Activated naive CD4-positive, alpha-beta T cell treated with anti-CD3 and anti-CD28 coated beads, Interleukin-2, amount 10 ng/mL, durations not matched to agents 7 days and 5 days (primary cell): Measurements from ENCODE around the gene ZNF75A.
"Not testable (repeated sequence)": the region's sequence is repeated elsewhere in the genome, so short reads cannot be mapped to it uniquely, and the experiment has no call there.

ENCODE experiments used
- CTCF ChIA-PET: fragments of 350-600 bp; sonication (Branson Sonifier 250); formaldehyde crosslinking; loops from one replicate; lab custom pipeline; 2021; ENCODE audit warnings: antibody characterized with exemption; lab: Charles Lee
- DNase-seq: peaks from one replicate; pipeline ENCODE4 v3.0.0-alpha.2; 2020
- H3K27ac Mint-ChIP-seq: one replicate; pipeline ENCODE4 v1.8.0; 2021; ENCODE audit warnings: mild to moderate bottlenecking, moderate library complexity, mixed read lengths
- H3K27me3 Mint-ChIP-seq: one replicate; pipeline ENCODE4 v1.8.0; 2021; ENCODE audit warnings: mild to moderate bottlenecking, mixed read lengths
- H3K36me3 Mint-ChIP-seq: one replicate; pipeline ENCODE4 v1.8.0; 2021; ENCODE audit warnings: mixed read lengths
- H3K4me1 Mint-ChIP-seq: one replicate; pipeline ENCODE4 v1.8.0; 2021; ENCODE audit warnings: mixed read lengths
- H3K4me3 Mint-ChIP-seq: one replicate; pipeline ENCODE4 v1.8.0; 2021; ENCODE audit warnings: mild to moderate bottlenecking, moderate library complexity, mixed read lengths
- H3K9me3 Mint-ChIP-seq: one replicate; pipeline ENCODE4 v1.8.0; 2021; ENCODE audit warnings: mixed read lengths

The ZNF75A gene

GRCh38 chr16:3305109-3306068 lies at the start of gene ZNF75A, which contains the start of gene TIGD7:
Gene ZNF75A, plus strand, starts transcription at chr16:3305497. Its CDS starts 2,932 bp downstream, at chr16:3308429.
Gene TIGD7, minus strand, starts transcription at chr16:3305430. Its CDS starts 4,816 bp downstream, at chr16:3300614.
- Mint-ChIP-seq H3K27ac (peak within 1 kb of the TSS; percentile 91), H3K4me3 (peak within 1 kb of the TSS; percentile 74), H3K36me3 (peaks cover 77% of the 10 kb centered on the region), H3K9me3 (peaks cover 49% of the 10 kb centered on the region), H3K27me3 (peaks cover 4% of the 10 kb centered on the region), H3K4me1 (peaks cover 18% of the 10 kb centered on the region)
- CTCF ChIA-PET: interaction anchor here (0.5 to 0.8 kb wide), 2 partner anchors 121 to 156 kb away, joined by 3 read pairs; no protein-coding TSS in a partner anchor
- DNase-seq: peak; percentile 88

GRCh38 chr16:3256146-3256865 lies 49.0 kb upstream of the ZNF75A start, which contains the start of gene MEFV:
Gene MEFV, minus strand, starts transcription at chr16:3256633. Its CDS starts 46 bp downstream, at chr16:3256587.
- CTCF ChIA-PET: interaction anchor here (2.2 kb wide), 1 partner anchor 9 kb away, joined by 4 read pairs; no protein-coding TSS in a partner anchor
- peaks cover 2% of the 10 kb centered on the region for H3K9me3 Mint-ChIP-seq
- no peaks in the 10 kb centered on the region for H3K36me3 Mint-ChIP-seq
- H3K27ac Mint-ChIP-seq: no peak within 1 kb of the TSS
- H3K4me1 Mint-ChIP-seq: no peaks in the 10 kb centered on the region
- H3K27me3 Mint-ChIP-seq: peaks cover 25% of the 10 kb centered on the region
- no peak within 1 kb of the TSS for H3K4me3 Mint-ChIP-seq
- no peak for DNase-seq

- Mint-ChIP-seq H3K27ac (no peak overlapping the region), H3K36me3 (no peaks in the 10 kb centered on the region), H3K27me3 (peaks cover 24% of the 10 kb centered on the region), H3K4me1 (peaks cover 3% of the 10 kb centered on the region), H3K9me3 (peaks cover 5% of the 10 kb centered on the region), H3K4me3 (no peak overlapping the region)
- CTCF ChIA-PET: interaction anchor here (2.2 kb wide), 1 partner anchor 9 kb away, joined by 4 read pairs; no protein-coding TSS in a partner anchor
- no peak for DNase-seq
These were observed 48.3 kb upstream of the ZNF75A start for GRCh38 chr16:3256866-3257465.

- no peak overlapping the region for H3K27ac Mint-ChIP-seq
- H3K36me3 Mint-ChIP-seq: peaks cover 20% of the 10 kb centered on the region
- H3K4me1 Mint-ChIP-seq: peaks cover 25% of the 10 kb centered on the region
- CTCF ChIA-PET: no interaction called here
- H3K27me3 Mint-ChIP-seq: peaks cover 18% of the 10 kb centered on the region
- DNase-seq: no peak
- H3K9me3 Mint-ChIP-seq: peaks cover 13% of the 10 kb centered on the region
- H3K4me3 Mint-ChIP-seq: no peak overlapping the region
These were observed 45.5 kb upstream of the ZNF75A start for GRCh38 chr16:3259836-3260235.

GRCh38 chr16:3262517-3262916 lies 42.8 kb upstream of the ZNF75A start:
- CTCF ChIA-PET: interaction anchor here (0.7 kb wide), 1 partner anchor 73 kb away, joined by 3 read pairs; no protein-coding TSS in a partner anchor
- peaks cover 43% of the 10 kb centered on the region for H3K36me3 Mint-ChIP-seq
- peak overlapping the region; percentile 84 for H3K4me3 Mint-ChIP-seq
- peaks cover 35% of the 10 kb centered on the region for H3K4me1 Mint-ChIP-seq
- DNase-seq: no peak
- peaks cover 6% of the 10 kb centered on the region for H3K27me3 Mint-ChIP-seq
- peak overlapping the region; percentile 97 for H3K27ac Mint-ChIP-seq
- H3K9me3 Mint-ChIP-seq: peaks cover 30% of the 10 kb centered on the region

GRCh38 chr16:3264137-3265036 lies 40.9 kb upstream of the ZNF75A start:
- H3K27ac Mint-ChIP-seq: peak overlapping the region; percentile 97
- H3K4me3 Mint-ChIP-seq: peak overlapping the region; percentile 84
- CTCF ChIA-PET: no interaction called here
- H3K36me3 Mint-ChIP-seq: peaks cover 55% of the 10 kb centered on the region
- peaks cover 35% of the 10 kb centered on the region for H3K4me1 Mint-ChIP-seq
- no peaks in the 10 kb centered on the region for H3K27me3 Mint-ChIP-seq
- peak; percentile 97 for DNase-seq
- peaks cover 44% of the 10 kb centered on the region for H3K9me3 Mint-ChIP-seq

- peaks cover 32% of the 10 kb centered on the region for H3K4me1 Mint-ChIP-seq
- H3K36me3 Mint-ChIP-seq: peaks cover 58% of the 10 kb centered on the region
- CTCF ChIA-PET: interaction anchor here (0.9 to 2.0 kb wide), 6 partner anchors 10 to 126 kb away, joined by 3 to 6 read pairs (median 4); no protein-coding TSS in a partner anchor
- no peaks in the 10 kb centered on the region for H3K27me3 Mint-ChIP-seq
- no peak for DNase-seq
- peaks cover 50% of the 10 kb centered on the region for H3K9me3 Mint-ChIP-seq
- no peak overlapping the region for H3K4me3 Mint-ChIP-seq
- no peak overlapping the region for H3K27ac Mint-ChIP-seq
These were observed 38.3 kb upstream of the ZNF75A start for GRCh38 chr16:3266873-3267537.

- Mint-ChIP-seq H3K4me3 (no peak overlapping the region), H3K9me3 (peaks cover 48% of the 10 kb centered on the region), H3K27ac (no peak overlapping the region), H3K36me3 (peaks cover 48% of the 10 kb centered on the region), H3K4me1 (peaks cover 22% of the 10 kb centered on the region), H3K27me3 (no peaks in the 10 kb centered on the region)
- CTCF ChIA-PET: interaction anchor here (1.1 to 2.0 kb wide), 3 partner anchors 14 to 231 kb away, joined by 3 to 6 read pairs (median 6); no protein-coding TSS in a partner anchor
- DNase-seq: no peak
These were observed 37.0 kb upstream of the ZNF75A start for GRCh38 chr16:3268294-3268693.

- H3K4me3 Mint-ChIP-seq, CTCF ChIA-PET, H3K27me3 Mint-ChIP-seq, DNase-seq, H3K27ac Mint-ChIP-seq, H3K4me1 Mint-ChIP-seq: not testable (repeated sequence)
- Mint-ChIP-seq H3K9me3 (peaks cover 56% of the 10 kb centered on the region), H3K36me3 (peaks cover 32% of the 10 kb centered on the region)
These were observed 34.6 kb upstream of the ZNF75A start for GRCh38 chr16:3270718-3271117.

- H3K27me3 Mint-ChIP-seq: peaks cover 13% of the 10 kb centered on the region
- H3K4me3 Mint-ChIP-seq, DNase-seq, H3K4me1 Mint-ChIP-seq, H3K27ac Mint-ChIP-seq, CTCF ChIA-PET: not testable (repeated sequence)
- peaks cover 31% of the 10 kb centered on the region for H3K36me3 Mint-ChIP-seq
- peaks cover 56% of the 10 kb centered on the region for H3K9me3 Mint-ChIP-seq
These were observed 34.0 kb upstream of the ZNF75A start for GRCh38 chr16:3271281-3271680.

GRCh38 chr16:3274490-3274889 lies 30.8 kb upstream of the ZNF75A start:
- DNase-seq: no peak
- Mint-ChIP-seq H3K27me3 (peaks cover 35% of the 10 kb centered on the region), H3K36me3 (peaks cover 6% of the 10 kb centered on the region), H3K4me3 (no peak overlapping the region), H3K9me3 (peaks cover 35% of the 10 kb centered on the region), H3K27ac (no peak overlapping the region), H3K4me1 (no peaks in the 10 kb centered on the region)
- CTCF ChIA-PET: no interaction called here

- peaks cover 5% of the 10 kb centered on the region for H3K36me3 Mint-ChIP-seq
- DNase-seq: no peak
- H3K9me3 Mint-ChIP-seq: peaks cover 32% of the 10 kb centered on the region
- H3K27me3 Mint-ChIP-seq: peaks cover 36% of the 10 kb centered on the region
- no peak overlapping the region for H3K27ac Mint-ChIP-seq
- CTCF ChIA-PET: no interaction called here
- no peaks in the 10 kb centered on the region for H3K4me1 Mint-ChIP-seq
- no peak overlapping the region for H3K4me3 Mint-ChIP-seq
These were observed 30.4 kb upstream of the ZNF75A start for GRCh38 chr16:3274947-3275346.
